HG03108 (cell line): ENCODE results near the gene LPO.

ENCODE experiments used
- ATAC-seq: cut with Tn5 transposase; IDR thresholded peaks from one replicate; pipeline ENCODE4 v1.9.1; 2021; ENCODE audit warnings: moderate library complexity; ENCODE audit not compliant: unreplicated experiment

LPO gene

DNA sequence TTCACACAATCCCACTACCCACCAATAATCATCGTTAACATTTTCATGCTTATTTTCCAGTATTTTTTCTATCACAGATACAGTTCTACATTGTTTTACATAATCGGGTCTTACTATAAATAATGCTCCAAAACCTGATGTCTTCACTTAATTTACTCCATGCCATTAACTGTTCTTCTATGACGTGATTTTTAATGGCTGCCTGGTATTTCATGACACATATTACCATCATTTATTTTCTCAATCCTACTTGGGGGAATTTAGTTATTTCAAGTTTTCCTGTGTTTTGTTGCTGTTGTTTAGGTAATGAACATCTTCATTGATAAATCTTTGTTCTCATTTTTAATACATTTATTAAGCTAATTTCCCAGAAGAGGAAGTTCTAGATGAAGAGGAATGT lies 14.7 kb downstream of the LPO start:
- ATAC-seq, result no peak

- no peak for ATAC-seq
These were observed 16.4 kb downstream of the LPO start for GRCh38 chr17:58254803-58255202.

DNA sequence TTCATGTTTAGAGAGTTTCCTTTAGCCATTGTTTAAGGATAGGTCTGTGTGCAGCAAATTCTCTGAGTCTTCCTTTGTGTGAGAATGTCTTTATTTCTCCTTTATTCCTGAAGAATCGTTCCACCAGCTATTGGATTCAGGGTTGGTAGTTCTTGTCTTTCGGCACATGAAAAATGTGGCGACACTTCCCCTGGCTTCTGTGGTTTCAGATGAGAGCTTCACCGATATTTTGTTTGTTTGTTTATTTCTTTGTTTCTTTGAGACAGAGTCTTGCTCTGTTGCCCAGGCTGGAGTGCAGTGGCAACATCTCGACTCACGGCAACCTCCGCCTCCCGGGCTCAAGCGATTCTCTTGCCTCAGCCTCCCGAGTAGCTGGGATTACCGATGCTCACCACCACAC lies 23.8 kb downstream of the LPO start:
- ATAC-seq, result no peak

DNA sequence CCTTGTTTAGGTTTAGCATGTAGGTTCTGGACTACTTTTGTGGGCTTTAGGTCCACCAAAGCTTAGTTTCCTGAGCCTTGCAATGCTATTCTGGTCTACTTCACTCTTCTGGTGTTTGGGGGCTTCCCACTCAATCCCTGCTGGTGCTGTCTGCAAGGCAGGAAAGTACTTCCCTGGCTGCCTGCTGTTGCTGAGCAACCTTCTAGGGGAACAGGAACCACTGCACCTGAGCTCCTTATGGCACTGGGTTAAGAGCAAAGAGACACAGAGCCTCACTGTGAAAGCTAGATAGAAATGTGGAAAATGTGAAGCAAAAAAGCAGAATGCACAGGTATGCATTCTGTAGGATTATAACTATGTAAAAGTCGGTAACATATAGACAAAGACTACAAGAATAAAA lies 25.4 kb downstream of the LPO start:
- no peak for ATAC-seq

DNA sequence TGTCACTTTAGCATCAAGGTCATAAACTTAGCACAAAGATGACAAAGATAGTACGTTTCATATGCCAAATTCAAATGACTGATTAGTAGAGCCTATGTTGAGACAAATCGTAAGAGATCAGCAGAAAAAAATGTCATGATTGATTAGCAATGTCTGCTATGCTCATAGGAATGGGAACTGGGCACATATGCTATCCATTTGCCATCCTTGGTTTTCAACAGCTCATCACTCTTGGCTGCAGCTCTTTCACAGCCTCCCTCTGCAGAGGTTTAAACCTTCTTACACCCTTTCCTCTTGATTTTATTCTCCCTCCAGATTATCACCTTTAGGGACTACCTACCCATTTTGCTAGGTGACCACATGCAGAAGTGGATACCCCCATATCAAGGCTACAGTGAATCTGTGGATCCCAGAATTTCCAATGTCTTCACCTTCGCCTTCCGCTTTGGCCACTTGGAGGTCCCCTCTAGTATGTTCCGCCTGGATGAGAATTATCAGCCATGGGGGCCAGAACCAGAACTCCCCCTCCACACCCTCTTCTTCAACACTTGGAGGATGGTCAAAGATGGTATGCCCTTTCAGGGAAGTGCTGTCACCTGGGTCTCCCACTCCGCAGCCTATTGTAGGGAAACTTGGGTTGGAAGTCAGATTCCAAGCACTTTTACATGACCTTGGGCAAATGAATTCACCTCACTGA lies 26.2 kb downstream of the LPO start:
- ATAC-seq, result no peak

GRCh38 chr17:58265271-58265670 lies 26.9 kb downstream of the LPO start:
- ATAC-seq, result no peak

DNA sequence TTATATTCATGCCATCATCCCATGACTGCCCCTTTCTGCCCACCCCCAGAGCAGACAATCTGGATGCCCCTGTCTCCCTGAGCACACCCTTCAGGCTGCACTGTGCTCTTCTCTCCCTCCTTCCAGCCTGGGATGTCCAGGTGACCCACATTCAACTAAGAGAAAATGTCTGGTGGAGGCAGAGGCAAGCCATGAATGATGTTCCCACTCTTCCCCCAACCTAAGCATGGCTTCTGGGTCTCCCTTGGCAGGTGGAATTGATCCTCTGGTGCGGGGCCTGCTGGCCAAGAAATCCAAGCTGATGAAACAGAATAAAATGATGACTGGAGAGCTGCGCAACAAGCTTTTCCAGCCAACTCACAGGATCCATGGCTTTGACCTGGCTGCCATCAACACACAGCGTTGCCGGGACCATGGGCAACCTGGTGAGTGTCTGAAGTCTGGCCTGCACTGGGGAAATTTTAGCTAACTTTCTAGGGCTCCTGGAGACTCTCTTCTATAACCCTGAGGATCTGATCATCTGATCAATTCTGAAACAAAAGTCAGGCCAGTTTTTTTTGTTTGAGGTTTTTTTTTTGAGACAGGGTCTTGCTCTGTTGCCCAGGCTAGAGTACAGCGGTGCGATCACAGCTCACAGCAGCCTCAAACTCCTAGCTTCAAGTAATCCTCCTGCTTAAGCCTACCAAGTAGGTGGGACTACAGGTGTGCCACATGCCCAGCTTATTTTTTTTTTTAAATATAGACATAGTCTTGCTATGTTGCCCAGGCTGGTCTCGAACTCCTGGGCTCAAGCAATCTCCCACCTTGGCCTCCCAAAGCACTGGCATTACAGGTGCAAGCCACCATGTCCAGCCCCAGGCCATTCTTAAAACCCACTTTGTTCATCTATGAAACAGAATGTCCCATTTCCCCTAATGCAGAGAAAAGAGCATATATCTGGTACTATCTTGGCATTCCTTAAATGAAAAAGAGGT lies 27.8 kb downstream of the LPO start:
- ATAC-seq, result no peak

DNA sequence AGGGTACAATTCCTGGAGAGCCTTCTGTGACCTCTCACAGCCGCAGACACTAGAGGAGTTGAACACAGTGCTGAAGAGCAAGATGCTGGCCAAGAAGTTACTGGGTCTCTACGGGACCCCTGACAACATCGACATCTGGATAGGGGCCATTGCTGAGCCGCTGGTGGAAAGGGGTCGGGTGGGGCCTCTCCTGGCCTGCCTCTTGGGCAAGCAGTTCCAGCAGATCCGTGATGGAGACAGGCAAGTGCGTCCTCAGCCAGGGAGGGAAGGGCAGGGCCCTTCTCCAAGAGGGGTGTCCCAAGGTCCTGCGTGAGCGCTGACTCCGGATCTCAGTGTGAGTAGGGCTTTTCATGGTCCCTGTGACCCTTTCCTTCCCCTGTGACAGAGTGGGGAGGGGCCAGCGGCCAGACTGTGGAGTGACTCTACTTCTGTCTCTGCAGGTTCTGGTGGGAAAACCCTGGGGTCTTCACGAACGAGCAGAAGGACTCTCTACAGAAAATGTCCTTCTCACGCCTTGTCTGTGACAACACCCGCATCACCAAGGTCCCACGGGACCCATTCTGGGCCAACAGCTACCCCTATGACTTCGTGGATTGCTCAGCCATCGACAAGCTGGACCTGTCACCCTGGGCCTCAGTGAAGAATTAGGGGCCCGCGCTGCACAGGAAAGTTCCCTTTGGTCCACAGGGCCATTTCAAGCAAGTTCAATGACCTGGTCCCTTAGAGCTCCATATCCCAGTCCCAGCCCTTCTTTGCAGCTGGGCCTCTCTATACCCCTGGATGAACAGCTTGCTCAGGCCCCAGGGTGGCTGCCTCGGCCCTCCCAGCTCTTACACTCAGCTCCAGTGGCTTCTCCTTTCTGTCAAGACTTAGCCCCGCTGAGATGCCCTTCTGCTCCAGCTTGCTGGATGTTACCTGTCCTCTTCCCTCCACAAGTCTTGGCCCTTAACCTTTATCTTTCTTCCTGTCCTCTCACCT lies 29.3 kb downstream of the LPO start:
- ATAC-seq, result no peak

DNA sequence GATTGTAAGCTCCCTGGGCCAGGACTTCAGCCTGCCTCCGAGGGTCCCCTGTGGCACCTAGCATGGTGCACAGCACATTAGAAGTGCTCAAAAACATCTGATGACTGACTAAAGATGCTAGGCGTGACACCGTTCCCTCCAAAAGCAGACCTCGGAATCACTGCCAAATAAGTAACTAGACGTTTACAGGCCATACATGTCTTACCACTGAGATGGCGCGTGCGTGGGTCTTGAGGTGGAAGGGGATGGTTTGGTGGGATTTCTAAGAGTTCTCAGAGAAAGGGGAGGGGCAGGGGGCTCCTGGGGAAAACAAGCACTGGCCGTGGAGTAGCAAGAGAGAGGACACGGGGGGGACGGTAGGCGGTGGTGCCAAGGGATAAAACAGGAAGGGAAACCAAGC lies 29.9 kb downstream of the LPO start:
- ATAC-seq, result no peak

DNA sequence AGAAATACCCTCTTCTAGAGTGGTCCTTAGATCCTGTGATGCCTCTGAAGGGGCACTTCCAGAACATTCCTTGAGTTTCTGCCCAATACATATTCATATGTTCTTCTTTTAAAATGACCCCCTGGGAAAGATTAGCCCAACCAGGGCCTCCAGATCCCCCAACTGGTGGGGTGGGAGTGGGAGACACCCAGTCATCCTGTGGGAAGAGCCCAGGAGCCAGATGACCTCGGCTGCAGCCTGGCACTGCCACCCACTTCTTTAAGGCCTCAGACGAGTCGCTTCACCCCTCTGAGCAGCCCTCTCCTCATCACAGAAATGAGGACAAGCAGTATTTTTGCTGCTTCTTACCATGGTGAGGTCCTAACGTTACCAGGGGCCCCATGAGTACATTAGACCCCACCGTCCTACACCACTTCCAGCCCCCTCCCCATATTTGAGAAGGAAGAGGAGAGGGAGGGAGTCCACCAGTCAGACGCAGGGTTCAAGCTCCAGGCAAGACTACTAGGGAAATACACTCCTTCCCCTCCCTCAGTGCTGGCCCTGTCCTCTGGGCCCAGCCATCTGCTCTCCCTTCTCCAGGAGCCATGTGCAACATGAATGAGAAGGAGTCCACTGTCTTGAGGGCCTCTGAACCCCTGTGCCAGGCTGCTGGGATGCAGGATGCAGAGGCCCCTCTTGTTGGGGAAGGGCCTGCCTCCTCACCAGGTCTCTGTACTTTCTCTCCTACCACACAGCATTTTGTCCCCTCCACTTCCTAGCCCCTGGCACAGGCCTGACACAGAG lies 30.6 kb downstream of the LPO start:
- no peak for ATAC-seq

- no peak for ATAC-seq
These were observed 31.3 kb downstream of the LPO start for GRCh38 chr17:58269557-58270291.

- ATAC-seq, result no peak
These were observed 32.3 kb downstream of the LPO start for GRCh38 chr17:58270476-58271215.

DNA sequence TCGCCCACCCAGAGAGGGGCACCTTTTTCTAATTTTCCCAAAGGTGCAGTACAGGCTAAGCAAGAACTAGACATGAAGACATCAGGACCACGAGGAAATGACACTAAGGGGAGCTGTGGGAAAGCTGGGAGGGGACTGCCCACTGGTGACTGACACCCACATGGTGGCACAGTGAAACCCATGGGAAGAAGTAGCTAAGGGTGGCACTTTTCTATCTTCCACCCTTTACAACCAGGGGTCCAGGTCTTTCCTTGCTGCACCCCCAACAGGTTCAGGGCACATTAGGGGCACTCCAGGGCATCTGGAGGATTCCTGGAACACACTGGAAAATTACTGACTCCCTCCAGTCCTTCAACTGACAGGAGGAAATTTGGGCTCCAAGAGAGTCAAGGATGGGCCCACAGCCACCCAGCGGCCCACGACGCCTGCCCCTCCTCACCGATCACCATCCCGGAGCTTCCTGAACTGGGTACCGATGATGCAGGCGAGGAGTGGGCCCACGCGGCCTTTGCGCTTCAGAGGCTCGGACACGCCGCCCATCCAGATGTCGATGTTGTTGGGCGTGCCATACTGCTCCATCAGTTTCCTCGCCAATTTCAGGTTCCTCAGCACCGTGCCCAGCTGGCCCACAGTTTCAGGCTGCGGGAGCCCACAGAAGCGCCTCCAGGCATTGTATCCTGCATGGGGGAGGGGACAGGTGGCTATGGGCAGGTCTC lies 33.0 kb downstream of the LPO start:
- no peak for ATAC-seq

DNA sequence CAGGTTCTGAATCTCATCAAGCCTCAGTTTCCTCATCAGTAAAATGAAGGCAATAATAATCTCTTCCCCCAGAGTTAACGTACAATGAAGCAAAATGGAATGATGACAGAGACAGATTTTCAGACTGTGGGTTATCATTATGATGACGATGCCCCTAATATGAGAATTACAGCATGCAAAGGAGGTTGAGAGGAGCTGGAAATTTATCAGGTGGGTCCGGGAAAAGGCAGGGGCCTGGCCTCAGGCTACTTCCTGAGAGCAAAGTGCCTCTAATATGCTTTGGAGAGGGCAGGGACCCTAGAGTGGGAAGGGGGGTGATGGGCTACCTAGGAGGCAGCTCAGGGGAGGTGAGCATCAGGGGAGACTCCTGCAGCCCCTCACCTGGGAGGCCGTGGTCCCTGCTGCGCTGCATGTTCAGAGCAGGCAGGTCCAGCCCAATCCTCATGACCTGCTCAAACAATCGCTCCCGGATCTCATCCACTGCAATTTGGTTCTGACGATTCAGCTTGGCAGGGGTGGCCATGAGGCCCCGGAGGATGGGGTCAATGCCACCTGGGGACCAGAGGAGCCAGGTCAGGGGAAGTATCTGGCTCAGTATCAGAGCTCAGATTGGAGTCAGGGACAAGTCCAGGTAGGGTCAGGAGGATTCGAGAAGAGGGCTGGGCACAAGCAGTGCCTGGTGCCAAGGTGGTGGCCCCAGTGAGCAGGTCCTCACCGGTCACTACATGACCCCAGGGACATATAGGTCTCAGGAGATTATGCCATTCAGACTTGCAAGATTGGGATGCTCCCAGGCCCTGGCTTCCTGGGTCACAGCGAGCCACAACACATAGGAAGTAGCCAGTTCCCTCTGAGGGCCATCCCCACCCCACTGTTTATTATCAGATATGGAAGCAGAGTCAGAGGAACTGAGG lies 34.2 kb downstream of the LPO start:
- no peak for ATAC-seq

GRCh38 chr17:58273453-58274104 lies 35.2 kb downstream of the LPO start:
- no peak for ATAC-seq

DNA sequence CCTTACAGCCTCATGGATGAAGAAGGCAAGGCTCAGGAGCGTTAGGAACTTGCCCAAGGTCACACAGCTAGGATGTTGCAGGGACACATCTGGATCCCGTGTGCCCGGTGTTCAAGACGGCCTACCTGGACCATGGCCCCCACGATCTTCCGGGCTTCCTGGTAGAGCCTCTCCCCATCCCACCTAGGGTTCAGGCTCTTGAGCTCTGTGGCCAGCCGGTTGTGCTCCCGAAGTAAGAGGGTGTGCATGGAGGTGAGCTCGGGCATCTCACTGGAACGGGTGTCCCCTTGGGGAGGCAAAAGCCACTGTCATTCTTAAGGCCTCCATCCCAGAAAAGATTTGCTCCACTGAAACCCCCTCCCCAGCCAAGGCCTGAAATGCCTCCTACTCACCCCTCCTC lies 37.0 kb downstream of the LPO start:
- ATAC-seq, result no peak

GRCh38 chr17:58276423-58276822 lies 38.0 kb downstream of the LPO start:
- ATAC-seq, result no peak
